Esophagus muscularis mucosa (tissue), 4 donors: Measurements from ENCODE around the gene NFATC3. TPM values are rescaled to one million over a fixed set of nuclear protein-coding genes. Genes with fewer than 3 reads are reported as not detected.

ENCODE experiments used
- DNase-seq: peaks from one replicate; pipeline ENCODE4 v3.0.0-alpha.2; 2017; ENCODE audit errors: extremely low spot score
- H3K27ac ChIP-seq, 4 donors: fragments of 200-600 bp; sonication (generic); replicated peaks in 1 of 4; 1 replicate in 3 of 4; 2 replicates in 1 of 4; pipeline ENCODE4 v1.5.1; 2016 to 2019; ENCODE audit warnings: mild to moderate bottlenecking in 1 of 4
- H3K27me3 ChIP-seq, 4 donors: fragments of 200-600 bp; sonication (generic); one replicate each; pipeline versions ENCODE4 v1.5.1 to v1.6.0; 2016 to 2019
- H3K36me3 ChIP-seq, 4 donors: fragments of 200-600 bp; sonication (generic); one replicate each; pipeline ENCODE4 v1.5.1; 2016 to 2019
- H3K4me1 ChIP-seq, 4 donors: fragments of 200-600 bp; sonication (generic); one replicate each; pipeline ENCODE4 v1.5.1; 2016 to 2019
- H3K4me3 ChIP-seq, 4 donors: fragments of 200-600 bp; sonication (generic); 1 replicate in 2 of 4; 2 replicates in 2 of 4; pipeline ENCODE4 v1.5.1; 2016 to 2019; ENCODE audit warnings: mild to moderate bottlenecking in 4 of 4, moderate library complexity in 1 of 4
- H3K9me3 ChIP-seq, 4 donors: fragments of 200-600 bp; sonication (generic); 1 replicate in 3 of 4; 2 replicates in 1 of 4; pipeline ENCODE4 v1.5.1; 2016 to 2019
- EP300 ChIP-seq: sonication (generic); formaldehyde crosslinking; IDR thresholded peaks from one replicate; pipeline ENCODE4 v1.6.1; 2017; ENCODE audit warnings: antibody characterized with exemption
- POLR2A ChIP-seq: fragments of 450-650 bp; IDR thresholded peaks from one replicate; pipeline ENCODE4 v1.6.1; 2017; ENCODE audit warnings: antibody characterized with exemption, moderate library complexity, mild to moderate bottlenecking, low read depth
- POLR2AphosphoS5 ChIP-seq, 2 donors: sonication (generic); formaldehyde crosslinking; IDR thresholded peaks; one replicate each; pipeline ENCODE4 v1.6.1; 2017; ENCODE audit warnings: antibody characterized with exemption in 2 of 2
- WGBS: methylation state at CpG from one replicate; pipeline ENCODE4 v1.1.5; 2018; 5-methylcytosine and 5-hydroxymethylcytosine counted together
- intact Hi-C: fragments of 100-400 bp; cut with DNase I; formaldehyde crosslinking; loops from one replicate; pipeline ENCODE4 v1.15.1; 2023
- total RNA-seq, 4 donors: library from RNA; depleted of rRNA; stranded (reverse); fragments of >200 nt; gene quantifications; one replicate each; pipeline versions ENCODE4 v1.1.0 to v1.2.1, GENCODE V29; 2016
- TF ChIP-seq, protein P1 (sequence below), 3 experiments: fragments of 200-600 bp in 2 of 3; fragments of 450-650 bp in 1 of 3; sonication (generic) in 2 of 3; IDR thresholded peaks; one replicate each; pipeline ENCODE4 v1.5.1; 2017 to 2019; ENCODE audit warnings: antibody characterized with exemption in 3 of 3, mild to moderate bottlenecking in 2 of 3, moderate library complexity in 1 of 3

The NFATC3 gene
- total RNA-seq, 4 donors from 2014 or later: 44.6 to 56.8 (median 50.8) TPM

DNA sequence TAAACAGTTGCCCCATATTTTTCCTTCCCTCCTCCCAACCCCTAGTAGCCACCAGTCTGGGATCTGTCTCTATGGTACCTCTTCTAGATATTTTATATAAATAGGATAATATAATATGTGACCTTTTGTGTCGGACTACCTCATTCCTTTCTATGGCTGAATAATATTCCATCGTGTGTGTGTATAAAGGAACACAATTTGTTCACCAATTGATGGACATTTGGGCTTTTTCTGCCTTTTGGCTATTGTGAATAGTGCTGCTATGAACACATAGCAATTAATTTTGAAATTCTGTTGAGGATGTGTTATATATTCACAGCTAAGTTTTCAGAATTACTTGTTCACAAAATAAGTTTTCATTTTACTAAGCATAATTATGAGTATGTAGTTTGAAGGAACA, 2.5 kb downstream of the NFATC3 start:
- Histone ChIP-seq H3K4me1 (peaks cover 51 to 82% (median 69%) of the 10 kb centered on the region in 4 donors), H3K27ac (peak overlapping the region in 3 of 4 donors; percentile 41 to 99 (median 99))

DNA sequence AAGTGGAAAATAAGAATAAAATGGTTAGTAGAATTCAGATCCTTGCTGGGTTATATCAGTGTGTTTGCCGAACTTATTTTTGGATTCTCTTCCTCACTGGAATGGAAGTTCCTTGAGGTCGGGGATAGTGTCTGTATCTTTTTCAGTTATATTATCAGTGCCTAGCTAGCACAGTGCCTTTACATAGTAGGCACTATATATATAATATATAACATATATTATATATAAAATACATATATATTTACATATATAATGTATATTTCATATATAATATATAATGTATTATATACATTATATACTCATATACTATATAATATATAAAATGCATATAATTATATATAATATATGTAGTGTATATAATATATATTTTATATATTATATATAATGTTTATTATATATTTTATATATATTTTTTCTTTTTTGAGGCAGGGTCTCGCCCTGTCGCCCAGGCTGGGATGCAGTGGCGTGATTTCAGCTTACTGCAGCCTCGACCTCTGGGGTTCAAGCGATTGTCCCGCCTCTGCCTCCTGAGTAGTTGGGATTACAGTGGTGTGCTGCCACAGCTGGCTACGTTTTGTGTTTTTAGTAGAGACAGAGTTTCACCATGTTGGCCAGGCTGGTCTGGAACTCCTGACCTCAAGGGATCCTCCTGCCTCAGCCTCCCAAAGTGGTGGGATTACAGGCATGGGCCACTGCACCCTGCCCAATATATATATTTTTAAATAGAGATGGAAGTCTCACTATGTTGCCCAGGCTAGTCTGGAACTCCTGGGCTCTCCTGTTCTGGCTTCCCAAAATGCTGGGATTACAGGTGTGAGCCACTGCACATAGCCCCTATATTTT, 3.2 kb downstream of the NFATC3 start:
- DNase-seq: no peak
- intact Hi-C loops: loop anchor here (5.0 kb wide), 1 partner anchor 149 kb away; the partner anchor contains the start of gene ESRP2
- Histone ChIP-seq H3K4me3 (no peak overlapping the region), H3K4me1 (peaks cover 44 to 82% (median 70%) of the 10 kb centered on the region in 4 donors), H3K27ac (peak overlapping the region in 3 of 4 donors; percentile 9 to 99 (median 41)), H3K9me3 (no peaks in the 10 kb centered on the region), H3K27me3 (no peaks in the 10 kb centered on the region), H3K36me3 (no peaks in the 10 kb centered on the region)
- 89% methylated on average over 9 of the region's 9 CpGs for WGBS
- TF ChIP-seq, protein P1, sequence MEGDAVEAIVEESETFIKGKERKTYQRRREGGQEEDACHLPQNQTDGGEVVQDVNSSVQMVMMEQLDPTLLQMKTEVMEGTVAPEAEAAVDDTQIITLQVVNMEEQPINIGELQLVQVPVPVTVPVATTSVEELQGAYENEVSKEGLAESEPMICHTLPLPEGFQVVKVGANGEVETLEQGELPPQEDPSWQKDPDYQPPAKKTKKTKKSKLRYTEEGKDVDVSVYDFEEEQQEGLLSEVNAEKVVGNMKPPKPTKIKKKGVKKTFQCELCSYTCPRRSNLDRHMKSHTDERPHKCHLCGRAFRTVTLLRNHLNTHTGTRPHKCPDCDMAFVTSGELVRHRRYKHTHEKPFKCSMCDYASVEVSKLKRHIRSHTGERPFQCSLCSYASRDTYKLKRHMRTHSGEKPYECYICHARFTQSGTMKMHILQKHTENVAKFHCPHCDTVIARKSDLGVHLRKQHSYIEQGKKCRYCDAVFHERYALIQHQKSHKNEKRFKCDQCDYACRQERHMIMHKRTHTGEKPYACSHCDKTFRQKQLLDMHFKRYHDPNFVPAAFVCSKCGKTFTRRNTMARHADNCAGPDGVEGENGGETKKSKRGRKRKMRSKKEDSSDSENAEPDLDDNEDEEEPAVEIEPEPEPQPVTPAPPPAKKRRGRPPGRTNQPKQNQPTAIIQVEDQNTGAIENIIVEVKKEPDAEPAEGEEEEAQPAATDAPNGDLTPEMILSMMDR (IDR thresholded peaks at IDR 0.05): no peak
- TF ChIP-seq EP300 (no peak), POLR2A (no peak), POLR2AphosphoS5 (IDR thresholded peaks at IDR 0.05) (no peak)

More for the DNA sequence above, 2.5 kb downstream of the NFATC3 start:
- H3K9me3 ChIP-seq: no peaks in the 10 kb centered on the region
- no peaks in the 10 kb centered on the region for H3K36me3 ChIP-seq
- H3K4me3 ChIP-seq: no peak overlapping the region
- TF ChIP-seq, protein P1 (IDR thresholded peaks at IDR 0.05): no peak
- no peak for TF ChIP-seq POLR2A
- no peak for TF ChIP-seq EP300
- no peak for TF ChIP-seq POLR2AphosphoS5 (IDR thresholded peaks at IDR 0.05)
- 69% methylated on average over 2 of the region's 2 CpGs for WGBS
- intact Hi-C loops: loop anchor here (5.0 kb wide), 1 partner anchor 150 kb away; the partner anchor contains the start of gene ESRP2
- H3K27me3 ChIP-seq: no peaks in the 10 kb centered on the region
- no peak for DNase-seq

DNA sequence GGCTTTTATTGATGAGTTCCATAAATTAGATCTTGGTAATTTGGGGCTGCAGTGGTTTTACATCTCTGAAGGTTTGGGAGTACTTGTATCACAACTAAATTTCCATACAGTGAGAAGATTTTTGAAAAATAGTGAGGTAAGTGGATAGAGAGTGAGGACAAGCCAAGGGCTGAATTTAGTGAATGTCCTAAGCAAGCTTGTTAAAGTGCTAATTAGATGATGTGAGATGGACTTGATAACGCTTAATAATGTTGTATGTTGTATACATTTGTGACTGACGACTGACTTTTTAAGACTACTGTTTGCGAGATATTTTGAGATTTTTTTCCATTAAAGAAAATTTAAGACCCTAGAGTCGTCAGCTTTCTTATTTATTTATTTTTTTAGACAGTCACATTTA, 3.9 kb downstream of the NFATC3 start:
- no peak for TF ChIP-seq EP300
- no peak for TF ChIP-seq POLR2AphosphoS5 (IDR thresholded peaks at IDR 0.05)
- no peak for TF ChIP-seq POLR2A
- TF ChIP-seq, protein P1 (IDR thresholded peaks at IDR 0.05): no peak

DNA sequence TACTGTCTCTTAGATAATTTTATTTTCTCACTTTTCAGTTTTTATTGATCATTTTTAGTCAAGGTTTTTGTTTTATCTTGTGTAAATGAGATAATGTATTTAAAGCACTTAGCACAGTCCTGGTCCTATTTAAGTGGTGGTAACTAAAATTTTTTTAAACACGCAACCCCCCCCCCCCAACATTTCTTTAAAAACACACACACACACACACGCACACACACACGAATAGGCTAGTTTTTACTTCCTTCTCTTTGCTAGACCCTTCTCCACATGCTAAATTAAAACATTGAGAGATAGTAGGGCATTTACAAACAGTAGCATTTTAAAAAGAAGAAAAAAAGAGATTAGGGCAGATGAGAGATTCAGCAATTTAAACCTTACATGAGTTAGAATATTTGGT, 5.0 kb downstream of the NFATC3 start:
- H3K27me3 ChIP-seq: no peaks in the 10 kb centered on the region
- no peak overlapping the region for H3K4me3 ChIP-seq
- H3K9me3 ChIP-seq: no peaks in the 10 kb centered on the region
- TF ChIP-seq POLR2A (no peak), EP300 (no peak), POLR2AphosphoS5 (IDR thresholded peaks at IDR 0.05) (no peak)
- TF ChIP-seq, protein P1 (IDR thresholded peaks at IDR 0.05): no peak
- H3K36me3 ChIP-seq: no peaks in the 10 kb centered on the region
- WGBS: 64% methylated on average over 3 of the region's 3 CpGs
- no peak overlapping the region for H3K27ac ChIP-seq
- intact Hi-C loops: no loop called here
- no peak for DNase-seq
- H3K4me1 ChIP-seq: peaks cover 43 to 84% (median 75%) of the 10 kb centered on the region in 4 donors

More for the DNA sequence above, 3.9 kb downstream of the NFATC3 start:
- Histone ChIP-seq H3K9me3 (no peaks in the 10 kb centered on the region), H3K36me3 (no peaks in the 10 kb centered on the region), H3K27ac (no peak overlapping the region), H3K27me3 (no peaks in the 10 kb centered on the region), H3K4me3 (no peak overlapping the region), H3K4me1 (peaks cover 39 to 82% (median 70%) of the 10 kb centered on the region in 4 donors)
- intact Hi-C loops: loop anchor here (5.0 kb wide), 1 partner anchor 148 kb away; the partner anchor contains the start of gene ESRP2
- 89% methylated on average over 4 of the region's 4 CpGs for WGBS
- no peak for DNase-seq
